ENCODE results near the gene SAMMSON. TPM values are rescaled to one million over a fixed set of nuclear protein-coding genes. Genes with fewer than 3 reads are reported as not detected.

Gene SAMMSON
- total RNA-seq, 1 experiment from 2014 or later: not detected

- TF ChIP-seq EZH2 (IDR thresholded peaks at IDR 0.05; ENCODE audit: low read depth): no peak
- no peak for TF ChIP-seq CTCF (conservative IDR thresholded peaks at IDR 0.05)
- Histone ChIP-seq H3K9me2 (ENCODE audit: insufficient read depth) (no peaks in the 10 kb centered on the region), H3K4me3 (no peak overlapping the region), H4K20me1 (ENCODE audit: insufficient read depth) (no peaks in the 10 kb centered on the region), H3K36me3 (ENCODE audit: low read depth) (no peaks in the 10 kb centered on the region), H3K9me3 (ENCODE audit: insufficient read depth, low read depth) (no peaks in the 10 kb centered on the region), H3K4me2 (no peak overlapping the region), H3K79me2 (ENCODE audit: low read depth) (no peaks in the 10 kb centered on the region), H3K4me1 (replicated peaks; ENCODE audit: insufficient read depth) (no peaks in the 10 kb centered on the region), H3K27ac (no peak overlapping the region), H3F3A (ENCODE audit: insufficient read depth, low read depth) (no peaks in the 10 kb centered on the region), H3K27me3 (ENCODE audit: insufficient read depth, low read depth) (peaks cover 6% of the 10 kb centered on the region), H2AFZ (no peak overlapping the region)
- CTCF ChIA-PET: no interaction called here
- intact Hi-C loops (cut with micrococcal nuclease; ENCODE audit: unreplicated experiment): loop anchor here (5.0 kb wide), 1 partner anchor 292 kb away; no protein-coding TSS in a partner anchor
- DNase-seq: no peak
- no TSS peak for BruUV-seq (replicated peaks)
- POLR2A ChIA-PET (ENCODE audit: unreplicated experiment): no interaction called here
These were observed 66.2 kb downstream of the SAMMSON start for GRCh38 chr3:70065696-70066253.

GRCh38 chr3:70067860-70068521, 68.5 kb downstream of the SAMMSON start:
- Histone ChIP-seq H3K9me3 (ENCODE audit: insufficient read depth, low read depth) (no peaks in the 10 kb centered on the region), H3K27ac (no peak overlapping the region), H3F3A (ENCODE audit: insufficient read depth, low read depth) (no peaks in the 10 kb centered on the region), H4K20me1 (ENCODE audit: insufficient read depth) (no peaks in the 10 kb centered on the region), H3K9me2 (ENCODE audit: insufficient read depth) (no peaks in the 10 kb centered on the region), H3K4me3 (no peak overlapping the region), H3K4me1 (replicated peaks; ENCODE audit: insufficient read depth) (no peaks in the 10 kb centered on the region), H2AFZ (no peak overlapping the region), H3K79me2 (ENCODE audit: low read depth) (no peaks in the 10 kb centered on the region), H3K4me2 (no peak overlapping the region), H3K27me3 (ENCODE audit: insufficient read depth, low read depth) (peaks cover 13% of the 10 kb centered on the region; the same call in 1 of the 2 replicates), H3K36me3 (ENCODE audit: low read depth) (no peaks in the 10 kb centered on the region)
- TF ChIP-seq CTCF (conservative IDR thresholded peaks at IDR 0.05) (no peak), EZH2 (IDR thresholded peaks at IDR 0.05; ENCODE audit: low read depth) (no peak)
- ChIA-PET POLR2A (ENCODE audit: unreplicated experiment) (no interaction called here), CTCF (no interaction called here)
- BruUV-seq (replicated peaks): no TSS peak
- intact Hi-C loops (cut with micrococcal nuclease; ENCODE audit: unreplicated experiment): loop anchor here (5.0 kb wide), 1 partner anchor 289 kb away; no protein-coding TSS in a partner anchor
- DNase-seq: no peak

- BruUV-seq (replicated peaks): no TSS peak
- CTCF ChIA-PET: no interaction called here
- intact Hi-C loops (cut with micrococcal nuclease; ENCODE audit: unreplicated experiment): loop anchor here (5.0 kb wide), 1 partner anchor 288 kb away; no protein-coding TSS in a partner anchor
These were observed 70.0 kb downstream of the SAMMSON start for GRCh38 chr3:70069557-70069956.

More at GRCh38 chr3:70069557-70069956, 70.0 kb downstream of the SAMMSON start:
- H4K20me1 ChIP-seq (ENCODE audit: insufficient read depth): no peaks in the 10 kb centered on the region
- no peaks in the 10 kb centered on the region for H3K36me3 ChIP-seq (ENCODE audit: low read depth)
- H3K4me3 ChIP-seq: no peak overlapping the region
- H2AFZ ChIP-seq: no peak overlapping the region
- TF ChIP-seq CTCF (conservative IDR thresholded peaks at IDR 0.05) (no peak), EZH2 (IDR thresholded peaks at IDR 0.05; ENCODE audit: low read depth) (no peak)
- POLR2A ChIA-PET (ENCODE audit: unreplicated experiment): no interaction called here
- peaks cover 13% of the 10 kb centered on the region; the same call in 1 of the 2 replicates for H3K27me3 ChIP-seq (ENCODE audit: insufficient read depth, low read depth)
- no peaks in the 10 kb centered on the region for H3F3A ChIP-seq (ENCODE audit: insufficient read depth, low read depth)
- no peaks in the 10 kb centered on the region for H3K9me3 ChIP-seq (ENCODE audit: insufficient read depth, low read depth)
- no peaks in the 10 kb centered on the region for H3K4me1 ChIP-seq (replicated peaks; ENCODE audit: insufficient read depth)
- no peak for DNase-seq
- H3K79me2 ChIP-seq (ENCODE audit: low read depth): no peaks in the 10 kb centered on the region
- no peak overlapping the region for H3K27ac ChIP-seq
- H3K4me2 ChIP-seq: no peak overlapping the region
- no peaks in the 10 kb centered on the region for H3K9me2 ChIP-seq (ENCODE audit: insufficient read depth)

All from PC-9 (cell line).